GM19324 (cell line): ENCODE measurements around the gene TAF9.
"Not testable (repeated sequence)": the region's sequence is repeated elsewhere in the genome, so short reads cannot be mapped to it uniquely, and the experiment has no call there.

ENCODE experiments used
- ATAC-seq: cut with Tn5 transposase; IDR thresholded peaks from one replicate; pipeline ENCODE4 v1.9.1; 2021; ENCODE audit warnings: mild to moderate bottlenecking, moderate library complexity; ENCODE audit not compliant: unreplicated experiment, low FRiP score

TAF9 gene

GRCh38 chr5:69341520-69342161, 27.7 kb downstream of the TAF9 start:
- no peak for ATAC-seq

DNA sequence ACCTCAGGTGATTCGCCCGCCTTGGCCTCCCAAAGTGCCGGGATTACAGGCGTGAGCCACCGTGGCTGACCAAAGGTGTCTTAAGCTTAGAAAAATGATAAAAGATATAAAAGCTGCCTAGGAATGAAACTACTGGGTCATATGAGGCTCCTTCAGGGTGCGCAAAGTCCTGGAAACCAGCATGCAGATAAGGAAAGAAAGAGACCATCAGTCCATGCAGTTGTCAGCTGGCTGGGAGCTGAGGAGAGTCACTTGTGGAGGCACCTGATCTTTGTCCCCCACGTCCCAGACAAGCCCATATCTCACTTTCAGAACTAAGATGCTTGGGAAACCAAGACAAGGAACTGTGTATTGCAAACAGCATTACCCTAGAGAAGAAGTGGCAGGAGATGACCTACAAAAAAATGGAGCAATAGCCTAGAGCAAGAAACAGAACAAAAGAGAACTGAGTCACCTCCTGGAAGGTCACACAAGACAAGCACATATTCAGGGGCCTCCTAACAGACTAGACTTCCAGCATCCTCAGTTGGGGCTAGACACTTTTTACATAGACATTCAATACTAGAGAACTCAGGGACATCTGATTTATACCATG, 33.9 kb downstream of the TAF9 start:
- no peak for ATAC-seq

- no peak for ATAC-seq
Measured at GRCh38 chr5:69334793-69335268, 34.5 kb downstream of the TAF9 start.

DNA sequence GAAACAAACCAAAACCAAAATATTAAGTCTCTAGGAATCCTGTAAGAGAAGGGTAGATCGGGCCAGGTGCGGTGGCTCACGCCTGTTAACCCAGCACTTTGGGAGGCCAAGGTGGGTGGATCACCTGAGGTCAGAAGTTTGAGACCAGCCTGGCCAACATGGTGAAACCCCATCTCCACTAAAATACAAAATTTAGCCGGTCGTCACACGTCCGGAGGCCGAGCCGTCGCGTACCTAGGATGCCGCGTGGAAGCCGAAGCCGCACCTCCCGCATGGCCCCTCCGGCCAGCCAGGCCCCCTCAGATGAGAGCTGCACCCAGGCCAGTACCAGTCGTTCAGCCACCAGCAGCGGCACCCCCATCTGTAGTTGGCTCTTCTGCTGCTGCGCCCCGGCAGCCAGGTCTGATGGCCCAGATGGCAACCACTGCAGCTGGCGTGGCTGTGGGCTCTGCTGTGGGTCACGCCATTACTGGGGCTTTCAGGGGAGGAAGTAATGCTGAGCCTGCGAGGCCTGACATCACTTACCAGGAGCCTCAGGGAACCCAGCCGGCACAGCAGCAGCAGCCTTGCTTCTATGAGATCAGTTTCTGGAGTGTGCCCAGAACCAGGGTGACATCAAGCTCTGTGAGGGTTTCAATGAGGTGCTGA, 35.5 kb downstream of the TAF9 start:
- ATAC-seq, result not testable (repeated sequence)

GRCh38 chr5:69331528-69332445, 37.5 kb downstream of the TAF9 start:
- no peak for ATAC-seq

- no peak for ATAC-seq
Measured at GRCh38 chr5:69329905-69330489, 39.3 kb downstream of the TAF9 start.

DNA sequence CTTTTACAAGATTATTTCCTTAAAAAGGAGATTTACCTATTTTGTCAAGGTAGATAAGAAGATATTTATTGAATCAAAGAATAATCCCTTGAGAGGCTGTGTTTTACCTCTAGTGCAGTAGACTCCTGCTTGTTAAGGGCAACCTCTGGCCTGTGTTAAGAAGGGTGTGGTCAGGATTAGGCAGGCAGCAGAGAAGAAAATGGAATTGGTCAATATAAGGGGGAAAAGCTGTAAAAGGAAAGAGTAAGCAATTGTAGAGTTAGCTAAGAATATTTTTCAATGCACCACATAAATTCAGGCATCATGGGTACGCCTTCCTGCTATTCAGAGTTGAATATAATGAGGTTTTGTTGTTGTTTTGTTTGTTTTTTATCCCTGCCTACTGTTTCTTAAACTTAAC, 43.0 kb downstream of the TAF9 start:
- no peak for ATAC-seq

DNA sequence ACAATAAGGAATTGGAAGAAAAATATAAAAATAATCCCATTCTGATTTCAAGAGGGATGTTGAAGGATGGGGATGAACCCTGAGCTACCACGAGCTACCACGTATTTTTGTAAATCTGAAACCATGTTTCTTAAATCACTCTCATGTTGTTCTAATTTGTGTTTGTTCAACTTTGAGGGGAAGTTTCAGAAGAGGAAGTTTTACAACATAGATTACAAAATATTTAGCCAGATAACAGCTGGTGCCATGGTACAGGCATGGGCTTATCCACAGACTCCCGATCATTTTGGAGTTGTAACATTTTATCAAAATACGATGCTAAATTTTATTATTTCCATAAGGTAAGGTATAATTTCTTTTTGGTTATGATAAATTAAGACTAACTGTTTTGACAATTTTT, 51.9 kb downstream of the TAF9 start:
- ATAC-seq, result no peak

DNA sequence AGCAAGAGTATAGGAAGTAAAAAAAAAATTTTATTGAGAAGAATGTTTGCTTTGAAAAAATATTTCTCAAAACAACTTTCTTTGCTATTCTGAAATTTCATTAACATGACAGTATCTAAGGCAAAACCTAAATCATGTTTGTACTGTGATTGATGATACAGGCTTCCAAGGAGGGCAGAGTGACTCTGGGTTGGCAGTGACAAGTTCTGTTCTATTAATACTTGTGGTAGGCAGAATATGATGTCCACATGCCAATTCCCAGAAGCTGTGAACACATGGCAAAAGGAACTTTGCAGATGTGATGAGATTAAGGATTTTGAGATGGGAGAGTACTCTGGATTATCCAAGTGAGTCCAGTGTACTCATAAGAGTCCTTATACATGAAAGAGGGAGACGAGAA, 53.3 kb downstream of the TAF9 start:
- no peak for ATAC-seq
